Endodermal cell (in vitro differentiated cells): Measurements from ENCODE around the gene MIEN1. TPM values are rescaled to one million over a fixed set of nuclear protein-coding genes. Genes with fewer than 3 reads are reported as not detected.

ENCODE experiments used
- DNase-seq: peaks from one replicate; pipeline ENCODE4 v3.0.0-alpha.2; 2017
- H3K27ac ChIP-seq: 2 replicates; pipeline ENCODE4 v1.5.1; 2013; ENCODE audit warnings: mild to moderate bottlenecking, low read depth, low read length, moderate library complexity
- H3K27me3 ChIP-seq: 2 replicates; pipeline ENCODE4 v1.6.1; 2013; ENCODE audit warnings: mild to moderate bottlenecking, low read length, moderate library complexity; ENCODE audit not compliant: insufficient read depth, control insufficient read depth, poor library complexity, severe bottlenecking
- H3K36me3 ChIP-seq: 2 replicates; pipeline ENCODE4 v1.7.0; 2013; ENCODE audit warnings: mild to moderate bottlenecking, low read length, moderate library complexity; ENCODE audit not compliant: control insufficient read depth, insufficient read depth
- H3K4me1 ChIP-seq: one replicate; pipeline ENCODE4 v1.7.0; 2013; ENCODE audit warnings: low read length; ENCODE audit not compliant: control insufficient read depth, insufficient read depth
- H3K4me3 ChIP-seq: 2 replicates; pipeline ENCODE4 v1.5.1; 2013; ENCODE audit warnings: mild to moderate bottlenecking, low read length, moderate library complexity
- H3K9ac ChIP-seq: 2 replicates; pipeline ENCODE4 v1.6.1; 2013; ENCODE audit warnings: mild to moderate bottlenecking, low read length, moderate library complexity; ENCODE audit not compliant: poor library complexity, severe bottlenecking; ENCODE audit errors: extremely low read depth
- H3K9me3 ChIP-seq: 2 replicates; pipeline ENCODE4 v1.6.1; 2013; ENCODE audit warnings: mild to moderate bottlenecking, low read length, moderate library complexity; ENCODE audit not compliant: control insufficient read depth
- H3K27ac Mint-ChIP-seq: 2 replicates; pipeline ENCODE4 v1.8.0; 2020; ENCODE audit warnings: mixed read lengths
- H3K27me3 Mint-ChIP-seq: 2 replicates; pipeline ENCODE4 v1.8.0; 2021; ENCODE audit warnings: mild to moderate bottlenecking, mixed read lengths; ENCODE audit not compliant: insufficient read depth
- H3K36me3 Mint-ChIP-seq: 2 replicates; pipeline ENCODE4 v1.8.0; 2020; ENCODE audit warnings: low read depth, mixed read lengths
- H3K4me1 Mint-ChIP-seq: 2 replicates; pipeline ENCODE4 v1.8.0; 2020; ENCODE audit warnings: mixed read lengths
- H3K4me3 Mint-ChIP-seq: 2 replicates; pipeline ENCODE4 v1.8.0; 2020; ENCODE audit warnings: mild to moderate bottlenecking, moderate library complexity, mixed read lengths
- H3K9me3 Mint-ChIP-seq: 2 replicates; pipeline ENCODE4 v1.8.0; 2020; ENCODE audit warnings: mild to moderate bottlenecking, mixed read lengths
- WGBS, 2 experiments: methylation state at CpG; one replicate each; pipeline versions ENCODE4 v1.1.5 to v1.1.7; 2013; ENCODE audit warnings: missing lambda C conversion rate in 2 of 2, mixed read lengths in 1 of 2; ENCODE audit not compliant: insufficient coverage in 1 of 2, insufficient read length in 1 of 2; 5-methylcytosine and 5-hydroxymethylcytosine counted together
- total RNA-seq, 2 donors: library from RNA; stranded (reverse); fragmentation: NEBNext Ultra II Directional in 1 of 2; extraction: Animal tissue kit (Norgen Biotek cat#: 25700) in 1 of 2; gene quantifications; 2 replicates in 1 of 2; 3 replicates in 1 of 2; pipeline ENCODE4 v1.2.1, GENCODE V29; 2021
- TF ChIP-seq, protein P1 (sequence below): fragments of 200-600 bp; sonication (generic); conservative IDR thresholded peaks from 2 replicates; pipeline ENCODE4 v1.5.0; 2021; ENCODE audit warnings: antibody characterized with exemption, mild to moderate bottlenecking

MIEN1 gene
- total RNA-seq, 2 donors from 2014 or later = 42.6 to 57.0 TPM

DNA sequence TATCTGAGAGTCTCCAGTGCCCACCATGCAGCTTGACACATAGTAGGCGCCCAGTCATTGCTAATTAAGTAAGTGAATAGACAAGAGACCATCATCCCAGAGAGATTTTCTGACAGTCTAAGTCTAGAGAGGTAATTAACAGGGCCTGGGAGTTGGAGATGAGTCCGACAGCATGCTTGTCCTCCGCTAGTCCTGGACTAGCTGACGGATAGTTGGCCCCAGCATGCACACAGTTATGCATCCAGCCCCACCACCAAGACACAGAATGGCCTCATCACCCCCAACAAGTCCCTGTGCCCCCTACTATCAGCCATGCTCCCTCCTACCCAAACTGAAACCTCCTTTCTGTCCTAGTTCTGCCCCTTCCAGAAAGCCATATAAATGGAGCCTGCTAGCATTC, 17.4 kb upstream of the MIEN1 start:
- WGBS, 2 experiments = 91% methylated on average over 4 of the region's 4 CpGs; no CpG with 5 or more reads in 1 of the 2 experiments
- Histone ChIP-seq H3K4me1 (no peaks in the 10 kb centered on the region), H3K27me3 (no peaks in the 10 kb centered on the region), H3K9me3 (no peaks in the 10 kb centered on the region), H3K9ac (no peak overlapping the region), H3K4me3 (no peak overlapping the region), H3K27ac (no peak overlapping the region), H3K36me3 (peaks cover 12% of the 10 kb centered on the region)
- Mint-ChIP-seq H3K4me3 (no peak overlapping the region), H3K36me3 (peaks cover 41% of the 10 kb centered on the region), H3K27ac (no peak overlapping the region), H3K27me3 (no peaks in the 10 kb centered on the region), H3K4me1 (peaks cover 6% of the 10 kb centered on the region), H3K9me3 (no peaks in the 10 kb centered on the region)
- DNase-seq = no peak
- TF ChIP-seq, protein P1, sequence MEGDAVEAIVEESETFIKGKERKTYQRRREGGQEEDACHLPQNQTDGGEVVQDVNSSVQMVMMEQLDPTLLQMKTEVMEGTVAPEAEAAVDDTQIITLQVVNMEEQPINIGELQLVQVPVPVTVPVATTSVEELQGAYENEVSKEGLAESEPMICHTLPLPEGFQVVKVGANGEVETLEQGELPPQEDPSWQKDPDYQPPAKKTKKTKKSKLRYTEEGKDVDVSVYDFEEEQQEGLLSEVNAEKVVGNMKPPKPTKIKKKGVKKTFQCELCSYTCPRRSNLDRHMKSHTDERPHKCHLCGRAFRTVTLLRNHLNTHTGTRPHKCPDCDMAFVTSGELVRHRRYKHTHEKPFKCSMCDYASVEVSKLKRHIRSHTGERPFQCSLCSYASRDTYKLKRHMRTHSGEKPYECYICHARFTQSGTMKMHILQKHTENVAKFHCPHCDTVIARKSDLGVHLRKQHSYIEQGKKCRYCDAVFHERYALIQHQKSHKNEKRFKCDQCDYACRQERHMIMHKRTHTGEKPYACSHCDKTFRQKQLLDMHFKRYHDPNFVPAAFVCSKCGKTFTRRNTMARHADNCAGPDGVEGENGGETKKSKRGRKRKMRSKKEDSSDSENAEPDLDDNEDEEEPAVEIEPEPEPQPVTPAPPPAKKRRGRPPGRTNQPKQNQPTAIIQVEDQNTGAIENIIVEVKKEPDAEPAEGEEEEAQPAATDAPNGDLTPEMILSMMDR = no peak

- Mint-ChIP-seq H3K4me1 (peaks cover 5% of the 10 kb centered on the region), H3K27me3 (no peaks in the 10 kb centered on the region)
These were observed 15.8 kb upstream of the MIEN1 start for GRCh38 chr17:39746145-39746461.

GRCh38 chr17:39745335-39746144, 15.2 kb upstream of the MIEN1 start:
- WGBS, 2 experiments = 87 to 96% methylated on average over 3 to 22 of the region's 23 CpGs
- no peaks in the 10 kb centered on the region for H3K27me3 Mint-ChIP-seq
- TF ChIP-seq, protein P1 = no peak
- Histone ChIP-seq H3K4me3 (no peak overlapping the region), H3K4me1 (no peaks in the 10 kb centered on the region), H3K27ac (no peak overlapping the region), H3K9ac (no peak overlapping the region), H3K36me3 (peaks cover 13% of the 10 kb centered on the region), H3K27me3 (no peaks in the 10 kb centered on the region), H3K9me3 (no peaks in the 10 kb centered on the region)
- H3K27ac Mint-ChIP-seq = no peak overlapping the region
- no peaks in the 10 kb centered on the region for H3K9me3 Mint-ChIP-seq
- peaks cover 11% of the 10 kb centered on the region for H3K4me1 Mint-ChIP-seq
- no peak for DNase-seq
- H3K4me3 Mint-ChIP-seq = no peak overlapping the region
- peaks cover 44% of the 10 kb centered on the region for H3K36me3 Mint-ChIP-seq

More at GRCh38 chr17:39746145-39746461, 15.8 kb upstream of the MIEN1 start:
- H3K36me3 Mint-ChIP-seq = peaks cover 44% of the 10 kb centered on the region
- H3K4me3 Mint-ChIP-seq = no peak overlapping the region
- TF ChIP-seq, protein P1 = no peak
- Histone ChIP-seq H3K9ac (no peak overlapping the region), H3K4me1 (no peaks in the 10 kb centered on the region), H3K27me3 (no peaks in the 10 kb centered on the region), H3K27ac (no peak overlapping the region), H3K36me3 (peaks cover 13% of the 10 kb centered on the region), H3K9me3 (no peaks in the 10 kb centered on the region), H3K4me3 (no peak overlapping the region)
- WGBS, 2 experiments = 94 to 96% methylated on average over 4 to 7 of the region's 7 CpGs
- no peak for DNase-seq
- H3K27ac Mint-ChIP-seq = no peak overlapping the region
- H3K9me3 Mint-ChIP-seq = no peaks in the 10 kb centered on the region
